GM12891 (cell line): ENCODE results near the gene MMEL1.

ENCODE experiments used
- POLR2AphosphoS5 ChIP-seq: IDR thresholded peaks from 2 replicates; pipeline ENCODE4 v1.6.1; 2011; ENCODE audit warnings: low read depth, low read length, control low read depth
- POU2F2 ChIP-seq: IDR thresholded peaks from 2 replicates; pipeline ENCODE4 v1.6.1; 2011; ENCODE audit warnings: low read depth, mild to moderate bottlenecking, control low read depth, low read length, moderate library complexity

DNA sequence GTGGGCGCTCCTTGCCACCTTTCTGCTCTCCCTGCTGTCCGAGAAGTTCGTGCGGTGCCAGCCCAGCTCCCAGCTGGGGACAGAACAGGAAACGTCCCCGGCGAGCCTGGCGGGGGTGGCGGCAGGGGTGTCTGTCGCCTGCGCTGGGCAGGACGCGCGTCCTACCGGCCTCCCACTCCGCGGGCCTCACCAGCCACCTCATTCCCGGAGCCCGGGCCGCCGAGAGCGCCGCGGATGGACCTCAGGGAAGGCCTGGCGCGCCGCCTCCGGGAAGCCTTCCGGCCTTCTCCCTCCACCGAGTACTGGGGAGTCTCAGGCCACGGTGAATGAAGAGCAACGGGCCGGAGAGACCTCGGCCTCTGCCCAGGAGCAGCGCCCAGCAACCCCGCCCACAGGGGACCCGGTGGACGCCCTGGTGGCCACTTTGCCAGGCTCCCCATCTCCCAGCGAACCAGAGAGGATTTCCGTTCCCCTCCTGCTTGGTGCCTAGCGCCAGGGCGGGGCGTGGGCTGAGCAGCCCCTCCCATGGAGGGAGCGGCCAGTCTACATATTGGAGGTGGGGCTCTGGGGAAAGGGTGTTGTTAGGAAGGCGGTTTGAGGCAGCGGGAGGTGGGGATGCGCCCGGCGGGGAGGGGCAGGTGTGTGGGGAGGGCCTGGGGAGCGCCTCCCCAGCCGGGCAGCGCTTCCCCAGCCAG lies 86.2 kb downstream of the MMEL1 start:
- TF ChIP-seq POU2F2 (no peak), POLR2AphosphoS5 (no peak)
